RCC 7860 (cell line): ENCODE measurements around the gene EHMT1.

Source experiments
- DNase-seq: peaks from one replicate; pipeline ENCODE4 v3.0.0-alpha.2; 2015; ENCODE audit warnings: low spot score
- FAIRE-seq: peaks from 2 replicates; lab custom pipeline; 2012; peaks lifted over from hg19 to GRCh38; lab: Jason Lieb, UNC

The EHMT1 gene

GRCh38 chr9:137781906-137782585, 163.2 kb downstream of the EHMT1 start:
- FAIRE-seq (no peak), DNase-seq (no peak)

GRCh38 chr9:137783521-137783920, 164.7 kb downstream of the EHMT1 start:
- DNase-seq (no peak), FAIRE-seq (no peak)

GRCh38 chr9:137784046-137784445, 165.2 kb downstream of the EHMT1 start:
- no peak for DNase-seq
- no peak for FAIRE-seq

GRCh38 chr9:137784641-137785513, 166.1 kb downstream of the EHMT1 start:
- DNase-seq (no peak), FAIRE-seq (no peak)

- no peak for DNase-seq
- FAIRE-seq, result no peak
Observed at GRCh38 chr9:137785704-137786161, 166.9 kb downstream of the EHMT1 start.

- no peak for FAIRE-seq
- DNase-seq, result no peak
Observed at GRCh38 chr9:137786511-137786920, 167.7 kb downstream of the EHMT1 start.

- no peak for FAIRE-seq
- no peak for DNase-seq
Observed at GRCh38 chr9:137787381-137787780, 168.6 kb downstream of the EHMT1 start.

GRCh38 chr9:137787786-137788505, 169.1 kb downstream of the EHMT1 start:
- no peak for FAIRE-seq
- DNase-seq, result no peak

- FAIRE-seq, result no peak
- DNase-seq, result no peak
Observed at GRCh38 chr9:137788561-137789294, 169.9 kb downstream of the EHMT1 start.

- no peak for DNase-seq
- no peak for FAIRE-seq
Observed at GRCh38 chr9:137789295-137789895, 170.6 kb downstream of the EHMT1 start.

GRCh38 chr9:137791947-137792346, 173.1 kb downstream of the EHMT1 start:
- FAIRE-seq, result no peak
- DNase-seq, result no peak

GRCh38 chr9:137793196-137793841, 174.5 kb downstream of the EHMT1 start:
- DNase-seq (no peak), FAIRE-seq (no peak)

GRCh38 chr9:137795156-137795666, 176.4 kb downstream of the EHMT1 start:
- no peak for DNase-seq
- no peak for FAIRE-seq

GRCh38 chr9:137797206-137798120, 178.7 kb downstream of the EHMT1 start:
- no peak for DNase-seq
- FAIRE-seq, result no peak

- no peak for DNase-seq
- FAIRE-seq, result no peak
Observed at GRCh38 chr9:137798142-137798541, 179.3 kb downstream of the EHMT1 start.

GRCh38 chr9:137798901-137799629, 180.3 kb downstream of the EHMT1 start:
- FAIRE-seq (no peak), DNase-seq (no peak)

GRCh38 chr9:137799630-137799983, 180.8 kb downstream of the EHMT1 start:
- DNase-seq (no peak), FAIRE-seq (no peak)
